SK-N-SH (cell line): Measurements from ENCODE around the gene RTCA. TPM values are rescaled to one million over a fixed set of nuclear protein-coding genes. Genes with fewer than 3 reads are reported as not detected.

Experiments used
- CTCF ChIA-PET: fragments of 300-600, 350-600 bp; formaldehyde crosslinking; extraction: SDS; loops from one replicate; lab custom pipeline; 2021; lab: Yijun Ruan, JAX
- POLR2A ChIA-PET: fragments of 350-600 bp; sonication (Branson Sonifier 250); formaldehyde crosslinking; extraction: SDS; loops from one replicate; lab custom pipeline; 2020; ENCODE audit warnings: antibody characterized with exemption, inconsistent platforms; lab: Yijun Ruan, JAX
- DNase-seq: peaks from one replicate; pipeline ENCODE4 v3.0.0; 2012
- H2AFZ ChIP-seq: fragments of 200-600 bp; sonication (generic); 2 replicates; pipeline ENCODE4 v1.8.1; 2016; ENCODE audit warnings: antibody characterized with exemption, mild to moderate bottlenecking, low read depth
- H3F3A ChIP-seq: fragments of 200-600 bp; sonication (generic); replicated peaks from 2 replicates; pipeline ENCODE3; 2016; ENCODE audit warnings: antibody characterized with exemption, mild to moderate bottlenecking; ENCODE audit not compliant: insufficient read depth
- H3K27ac ChIP-seq, 2 experiments: fragments of 200-500 bp in 1 of 2; fragments of 200-600 bp in 1 of 2; sonication (Bioruptor generic) in 1 of 2; sonication (generic), shearing (Covaris generic) in 1 of 2; 2 replicates each; pipeline versions ENCODE4 v1.5.1 to v1.6.1; 2014 to 2016; ENCODE audit warnings: low read depth in 2 of 2, inconsistent platforms in 1 of 2, low read length in 1 of 2, mild to moderate bottlenecking in 1 of 2, mixed read lengths in 1 of 2
- H3K27me3 ChIP-seq: fragments of 200-600 bp; sonication (generic), shearing (Covaris generic); 2 replicates; pipeline ENCODE4 v1.6.1; 2016; ENCODE audit warnings: mixed run types; ENCODE audit not compliant: insufficient read depth
- H3K36me3 ChIP-seq, 2 experiments: fragments of 200-500 bp in 1 of 2; fragments of 200-600 bp in 1 of 2; sonication (Bioruptor generic) in 1 of 2; sonication (generic) in 1 of 2; replicated peaks in 1 of 2; 2 replicates each; pipeline versions ENCODE3 to v1.5.1; 2014 to 2016; ENCODE audit warnings: low read length in 1 of 2, mild to moderate bottlenecking in 1 of 2; ENCODE audit not compliant: insufficient read depth in 2 of 2, control insufficient read depth in 1 of 2
- H3K4me1 ChIP-seq, 2 experiments: fragments of 200-500 bp in 1 of 2; fragments of 200-600 bp in 1 of 2; sonication (Bioruptor generic) in 1 of 2; sonication (generic), shearing (Covaris generic) in 1 of 2; 2 replicates each; pipeline versions ENCODE4 v1.5.1 to v1.6.1; 2014 to 2016; ENCODE audit warnings: low read depth in 1 of 2, low read length in 1 of 2, mixed run types in 1 of 2; ENCODE audit not compliant: insufficient read depth in 2 of 2, control insufficient read depth in 1 of 2
- H3K4me2 ChIP-seq: fragments of 200-600 bp; sonication (generic), shearing (Covaris generic); 2 replicates; pipeline ENCODE4 v1.6.1; 2017; ENCODE audit warnings: mixed run types
- H3K4me3 ChIP-seq, 2 experiments: fragments of 200-500 bp in 1 of 2; fragments of 200-600 bp in 1 of 2; sonication (Bioruptor generic) in 1 of 2; sonication (generic), shearing (Covaris generic) in 1 of 2; 2 replicates each; pipeline versions ENCODE4 v1.5.1 to v1.8.1; 2014 to 2016; ENCODE audit warnings: low read depth in 2 of 2, inconsistent platforms in 1 of 2, low read length in 1 of 2, mild to moderate bottlenecking in 1 of 2, mixed read lengths in 1 of 2, moderate library complexity in 1 of 2
- H3K79me2 ChIP-seq: fragments of 200-600 bp; sonication (generic); 2 replicates; pipeline ENCODE4 v1.8.1; 2017; ENCODE audit warnings: mild to moderate bottlenecking; ENCODE audit not compliant: insufficient read depth
- H3K9ac ChIP-seq: fragments of 200-600 bp; sonication (generic); 2 replicates; pipeline ENCODE4 v1.6.1; 2017; ENCODE audit warnings: mixed run types
- H3K9me2 ChIP-seq: fragments of 200-600 bp; sonication (generic); 2 replicates; pipeline ENCODE4 v1.6.1; 2017; ENCODE audit warnings: mixed run types
- H3K9me3 ChIP-seq: fragments of 200-600 bp; sonication (generic); 2 replicates; pipeline ENCODE4 v1.6.1; 2017; ENCODE audit warnings: mixed run types, mild to moderate bottlenecking, moderate library complexity
- H4K20me1 ChIP-seq: fragments of 200-600 bp; sonication (generic); 2 replicates; pipeline ENCODE4 v1.6.1; 2017; ENCODE audit warnings: mild to moderate bottlenecking, mixed run types; ENCODE audit not compliant: insufficient read depth
- EP300 ChIP-seq, 2 experiments: IDR thresholded peaks; 2 replicates each; pipeline versions ENCODE4 v1.4.0 to v1.6.1; 2012; ENCODE audit warnings: borderline replicate concordance in 1 of 2, low read depth in 1 of 2, low read length in 1 of 2
- EZH2phosphoT487 ChIP-seq: fragments of 200-600 bp; sonication (generic); IDR thresholded peaks from 2 replicates; pipeline ENCODE4 v1.6.1; 2017; ENCODE audit warnings: low read depth, mixed run types, mild to moderate bottlenecking, antibody characterized with exemption, moderate library complexity, borderline replicate concordance
- FOSL2 ChIP-seq: IDR thresholded peaks from 2 replicates; pipeline ENCODE4 v1.4.0; 2012; ENCODE audit warnings: low read depth, mild to moderate bottlenecking, moderate library complexity, borderline replicate concordance
- FOXM1 ChIP-seq: IDR thresholded peaks from 2 replicates; pipeline ENCODE4 v1.4.0; 2012; ENCODE audit warnings: low read depth, mild to moderate bottlenecking
- JUND ChIP-seq: IDR thresholded peaks from 2 replicates; pipeline ENCODE4 v1.4.0; 2012
- MAX ChIP-seq: IDR thresholded peaks from 2 replicates; pipeline ENCODE4 v1.4.0; 2012; ENCODE audit warnings: low read depth
- MXI1 ChIP-seq: IDR thresholded peaks from 2 replicates; pipeline ENCODE4 v1.6.1; 2012; ENCODE audit warnings: mild to moderate bottlenecking, low read depth, low read length, improper control_type of control experiment
- NFIC ChIP-seq: IDR thresholded peaks from 2 replicates; pipeline ENCODE4 v1.4.0; 2012; ENCODE audit warnings: borderline replicate concordance
- POLR2AphosphoS5 ChIP-seq: IDR thresholded peaks from 2 replicates; pipeline ENCODE4 v1.6.1; 2012; ENCODE audit warnings: low read depth, low read length
- RAD21 ChIP-seq: IDR thresholded peaks from 2 replicates; pipeline ENCODE4 v1.6.1; 2012; ENCODE audit warnings: mild to moderate bottlenecking, low read length
- RCOR1 ChIP-seq: fragments of 150-350 bp; IDR thresholded peaks from 2 replicates; pipeline ENCODE4 v1.6.1; 2017; ENCODE audit warnings: antibody characterized with exemption, low read length
- USF1 ChIP-seq: IDR thresholded peaks from 2 replicates; pipeline ENCODE4 v1.4.0; 2012; ENCODE audit warnings: low read depth, borderline replicate concordance
- YY1 ChIP-seq: IDR thresholded peaks from 2 replicates; pipeline ENCODE4 v1.4.0; 2012; ENCODE audit warnings: low read depth, mild to moderate bottlenecking
- WGBS: methylation state at CpG from one replicate; pipeline ENCODE4 v1.1.6; 2017; ENCODE audit warnings: low lambda C conversion rate; 5-methylcytosine and 5-hydroxymethylcytosine counted together
- polyA plus RNA-seq, 3 experiments: library from polyadenylated mRNA; depleted of rRNA; stranded (reverse); fragments of >200 nt; gene quantifications; 2 replicates each; pipeline ENCODE4 v1.2.3, GENCODE V29; 2012
- TF ChIP-seq, protein P1 (sequence below): IDR thresholded peaks from 2 replicates; pipeline ENCODE4; 2012
- TF ChIP-seq, protein P2 (sequence below): fragments of 150-350 bp; IDR thresholded peaks from 2 replicates; pipeline ENCODE4 v1.6.1; 2017; ENCODE audit warnings: antibody characterized with exemption, low read length, low read depth, borderline replicate concordance

Gene RTCA
- polyA plus RNA-seq, 1 of the 3 experiments (the other 2 are of a cell fraction), result 17.3 TPM

DNA sequence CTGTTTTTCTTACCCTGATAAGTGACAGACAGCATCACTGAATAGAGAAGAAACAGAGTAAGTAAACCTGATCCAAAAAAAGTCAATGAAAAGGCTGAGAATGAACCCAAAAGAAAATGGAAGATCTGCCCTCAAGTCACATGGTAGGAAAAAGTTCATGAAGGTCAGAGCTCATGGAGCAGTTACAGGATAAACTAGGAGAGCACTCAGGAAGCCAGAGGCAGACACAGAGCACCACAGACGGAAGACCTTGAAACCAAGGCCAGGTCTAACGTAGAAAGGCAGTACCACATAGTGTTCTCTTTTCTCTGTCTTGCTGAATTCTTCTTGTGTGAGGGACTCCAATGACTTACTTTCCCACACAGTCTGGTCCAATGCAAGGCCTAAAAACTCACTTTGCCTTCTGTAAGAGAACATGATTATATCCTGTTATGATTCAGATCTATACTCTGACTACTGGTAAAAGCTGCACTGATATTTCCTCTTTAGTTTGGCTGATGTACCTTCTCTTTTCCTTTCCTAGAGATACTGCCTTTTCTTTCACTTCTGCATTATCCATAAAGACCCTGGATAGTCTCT, 40.8 kb downstream of the RTCA start:
- no peaks in the 10 kb centered on the region for H3K9me3 ChIP-seq

DNA sequence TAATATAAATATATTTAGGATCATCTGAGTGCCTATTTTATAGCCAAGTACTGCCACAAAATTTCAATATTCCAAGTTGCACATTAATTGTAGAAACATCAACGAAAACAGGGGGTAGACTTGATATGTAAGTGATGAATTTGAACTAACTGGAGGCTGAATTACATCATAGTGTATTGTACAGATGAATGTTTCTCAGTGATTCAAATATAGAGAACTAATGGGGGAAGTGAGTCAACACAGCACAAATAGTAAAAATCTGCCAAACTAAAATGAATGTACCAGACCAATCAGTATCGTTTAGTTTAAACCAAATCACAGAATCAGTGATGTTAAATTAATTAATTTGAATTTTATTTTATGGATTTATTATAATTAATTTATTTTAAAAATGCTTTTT, 42.8 kb downstream of the RTCA start:
- no peaks in the 10 kb centered on the region for H3K4me1 ChIP-seq
- no peak overlapping the region for H3K27ac ChIP-seq
- 9% methylated on average over 2 of the region's 2 CpGs for WGBS
- no peaks in the 10 kb centered on the region for H3K79me2 ChIP-seq
- no peak for DNase-seq
- H3K9me2 ChIP-seq, result no peaks in the 10 kb centered on the region
- ChIA-PET CTCF (no interaction called here), POLR2A (no interaction called here)
- H3F3A ChIP-seq, result no peaks in the 10 kb centered on the region
- no peak overlapping the region for H3K4me3 ChIP-seq
- no peak overlapping the region for H3K9ac ChIP-seq
- H3K9me3 ChIP-seq, result no peaks in the 10 kb centered on the region
- H3K4me2 ChIP-seq, result no peak overlapping the region
- no peaks in the 10 kb centered on the region for H4K20me1 ChIP-seq
- no peaks in the 10 kb centered on the region for H3K27me3 ChIP-seq
- TF ChIP-seq NFIC, result no peak
- no peak for TF ChIP-seq FOXM1
- TF ChIP-seq EP300 (IDR thresholded peaks at IDR 0.05; ENCODE audit: borderline replicate concordance in 1 of 2, low read depth in 1 of 2, low read length in 1 of 2), result no peak
- TF ChIP-seq, protein P1, sequence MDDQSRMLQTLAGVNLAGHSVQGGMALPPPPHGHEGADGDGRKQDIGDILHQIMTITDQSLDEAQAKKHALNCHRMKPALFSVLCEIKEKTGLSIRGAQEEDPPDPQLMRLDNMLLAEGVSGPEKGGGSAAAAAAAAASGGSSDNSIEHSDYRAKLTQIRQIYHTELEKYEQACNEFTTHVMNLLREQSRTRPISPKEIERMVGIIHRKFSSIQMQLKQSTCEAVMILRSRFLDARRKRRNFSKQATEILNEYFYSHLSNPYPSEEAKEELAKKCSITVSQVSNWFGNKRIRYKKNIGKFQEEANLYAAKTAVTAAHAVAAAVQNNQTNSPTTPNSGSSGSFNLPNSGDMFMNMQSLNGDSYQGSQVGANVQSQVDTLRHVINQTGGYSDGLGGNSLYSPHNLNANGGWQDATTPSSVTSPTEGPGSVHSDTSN, result no peak
- TF ChIP-seq FOSL2, result no peak
- no peaks in the 10 kb centered on the region for H3K36me3 ChIP-seq
- H2AFZ ChIP-seq, result no peak overlapping the region

More for the DNA sequence above, 40.8 kb downstream of the RTCA start:
- no peak overlapping the region for H3K27ac ChIP-seq
- H4K20me1 ChIP-seq, result no peaks in the 10 kb centered on the region
- no peak overlapping the region for H3K4me3 ChIP-seq
- H3K36me3 ChIP-seq, result no peaks in the 10 kb centered on the region
- no peaks in the 10 kb centered on the region for H3K9me2 ChIP-seq
- H3K4me1 ChIP-seq, result no peaks in the 10 kb centered on the region
- CTCF ChIA-PET, result no interaction called here
- POLR2A ChIA-PET, result no interaction called here
- no peak overlapping the region for H3K9ac ChIP-seq
- DNase-seq, result no peak
- no peaks in the 10 kb centered on the region for H3K27me3 ChIP-seq
- WGBS, result 78% methylated on average over 2 of the region's 2 CpGs
- H3F3A ChIP-seq, result no peaks in the 10 kb centered on the region
- no peaks in the 10 kb centered on the region for H3K79me2 ChIP-seq
- TF ChIP-seq YY1 (no peak), RAD21 (no peak), MAX (no peak), JUND (no peak), POLR2AphosphoS5 (no peak), MXI1 (no peak), RCOR1 (no peak), EZH2phosphoT487 (no peak), USF1 (no peak)
- TF ChIP-seq, protein P1, result no peak
- TF ChIP-seq, protein P2, sequence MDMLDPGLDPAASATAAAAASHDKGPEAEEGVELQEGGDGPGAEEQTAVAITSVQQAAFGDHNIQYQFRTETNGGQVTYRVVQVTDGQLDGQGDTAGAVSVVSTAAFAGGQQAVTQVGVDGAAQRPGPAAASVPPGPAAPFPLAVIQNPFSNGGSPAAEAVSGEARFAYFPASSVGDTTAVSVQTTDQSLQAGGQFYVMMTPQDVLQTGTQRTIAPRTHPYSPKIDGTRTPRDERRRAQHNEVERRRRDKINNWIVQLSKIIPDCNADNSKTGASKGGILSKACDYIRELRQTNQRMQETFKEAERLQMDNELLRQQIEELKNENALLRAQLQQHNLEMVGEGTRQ, result no peak
- no peak overlapping the region for H3K4me2 ChIP-seq
- no peak overlapping the region for H2AFZ ChIP-seq
